ENCODE data around the gene ARID3C.

- TF ChIP-seq CTCF (IDR thresholded peaks at IDR 0.05) (no peak), POLR2A (IDR thresholded peaks at IDR 0.05) (no peak)
Measured at GRCh38 chr9:34582787-34583186, 46.1 kb downstream of the ARID3C start.
